ENCODE data around the gene KDELR1. TPM values are rescaled to one million over a fixed set of nuclear protein-coding genes. Genes with fewer than 3 reads are reported as not detected.

KDELR1 gene
- total and polyA plus RNA-seq, 7 donors = 37.0 to 71.0 (median 56.5) TPM

DNA sequence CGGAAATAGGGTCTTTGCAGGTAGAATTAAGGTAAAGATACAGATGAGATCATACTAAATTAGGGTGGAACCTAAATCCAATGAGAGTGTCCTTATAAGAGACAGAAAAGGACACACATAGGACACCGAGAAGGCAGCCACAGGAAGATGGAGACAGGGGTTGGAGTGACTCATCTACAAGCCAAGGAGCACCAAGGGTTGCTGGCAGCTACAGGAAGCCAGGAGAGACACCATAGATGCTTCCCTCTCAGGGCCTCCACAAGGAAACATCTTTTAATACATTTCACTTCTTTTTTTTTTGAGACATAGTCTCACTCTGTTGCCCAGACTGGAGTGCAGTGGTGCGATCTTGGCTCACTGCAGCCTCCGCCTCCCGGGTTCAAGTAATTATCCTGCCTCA, 37.7 kb downstream of the KDELR1 start:
- intact Hi-C loops (cut with DNase I) = no loop called here
- H3K27ac ChIP-seq = no peak overlapping the region

GRCh38 chr19:48351341-48351752, 40.0 kb downstream of the KDELR1 start:
- Histone ChIP-seq H3K4me3 (no peak overlapping the region), H3K4me1 (peaks cover 7% of the 10 kb centered on the region), H3K36me3 (ENCODE audit: insufficient read depth in 1 of 2, low read depth in 1 of 2) (peaks cover 0 to 3% of the 10 kb centered on the region in 2 donors), H3K27me3 (ENCODE audit: insufficient read depth in 3 of 3, low read length in 2 of 3) (no peaks in the 10 kb centered on the region), H3K9me3 (no peaks in the 10 kb centered on the region), H3K27ac (no peak overlapping the region)
- TF ChIP-seq, protein P1, sequence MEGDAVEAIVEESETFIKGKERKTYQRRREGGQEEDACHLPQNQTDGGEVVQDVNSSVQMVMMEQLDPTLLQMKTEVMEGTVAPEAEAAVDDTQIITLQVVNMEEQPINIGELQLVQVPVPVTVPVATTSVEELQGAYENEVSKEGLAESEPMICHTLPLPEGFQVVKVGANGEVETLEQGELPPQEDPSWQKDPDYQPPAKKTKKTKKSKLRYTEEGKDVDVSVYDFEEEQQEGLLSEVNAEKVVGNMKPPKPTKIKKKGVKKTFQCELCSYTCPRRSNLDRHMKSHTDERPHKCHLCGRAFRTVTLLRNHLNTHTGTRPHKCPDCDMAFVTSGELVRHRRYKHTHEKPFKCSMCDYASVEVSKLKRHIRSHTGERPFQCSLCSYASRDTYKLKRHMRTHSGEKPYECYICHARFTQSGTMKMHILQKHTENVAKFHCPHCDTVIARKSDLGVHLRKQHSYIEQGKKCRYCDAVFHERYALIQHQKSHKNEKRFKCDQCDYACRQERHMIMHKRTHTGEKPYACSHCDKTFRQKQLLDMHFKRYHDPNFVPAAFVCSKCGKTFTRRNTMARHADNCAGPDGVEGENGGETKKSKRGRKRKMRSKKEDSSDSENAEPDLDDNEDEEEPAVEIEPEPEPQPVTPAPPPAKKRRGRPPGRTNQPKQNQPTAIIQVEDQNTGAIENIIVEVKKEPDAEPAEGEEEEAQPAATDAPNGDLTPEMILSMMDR (IDR thresholded peaks at IDR 0.05) = peak; percentile 58
- peak in 3 of 4 donors; percentile 63 to 74 (median 70) for ATAC-seq
- peak; percentile 68 to 84 for DNase-seq
- 55 to 67% (median 59%) methylated on average over 8 of the region's 8 CpGs for WGBS, 3 donors
- intact Hi-C loops (cut with DNase I) = no loop called here

More for the DNA sequence above, 37.7 kb downstream of the KDELR1 start:
- H3K9me3 ChIP-seq = no peaks in the 10 kb centered on the region
- WGBS, 3 donors = 86 to 93% (median 90%) methylated on average over 5 of the region's 5 CpGs
- no peak overlapping the region for H3K4me3 ChIP-seq
- H3K4me1 ChIP-seq = no peaks in the 10 kb centered on the region
- DNase-seq = no peak
- TF ChIP-seq, protein P1 (IDR thresholded peaks at IDR 0.05) = no peak
- peaks cover 0 to 3% of the 10 kb centered on the region in 2 donors for H3K36me3 ChIP-seq (ENCODE audit: insufficient read depth in 1 of 2, low read depth in 1 of 2)
- H3K27me3 ChIP-seq (ENCODE audit: insufficient read depth in 3 of 3, low read length in 2 of 3) = no peaks in the 10 kb centered on the region
- ATAC-seq = no peak

DNA sequence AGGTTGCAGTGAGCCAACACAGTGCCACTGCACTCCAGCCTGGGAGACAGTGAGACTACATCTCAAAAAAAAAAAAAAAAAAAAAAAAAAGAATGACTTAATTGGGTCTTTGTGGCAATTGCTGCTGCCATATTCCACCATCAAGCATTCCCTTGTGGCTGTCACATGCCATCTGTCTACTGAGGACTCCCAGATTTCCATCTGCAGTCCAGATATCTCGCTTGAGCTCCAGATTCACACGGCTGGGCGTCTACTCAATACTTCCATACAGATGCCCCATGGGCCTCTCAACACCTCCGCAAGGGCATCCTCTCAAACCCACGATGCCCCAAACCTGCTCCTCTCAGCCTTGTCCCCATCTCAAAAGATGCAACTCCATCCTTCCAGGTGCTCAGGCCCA, 40.5 kb downstream of the KDELR1 start:
- DNase-seq (no peak), ATAC-seq (peak in 1 of 4 donors; percentile 4)
- no peak overlapping the region for H3K27ac ChIP-seq
- intact Hi-C loops (cut with DNase I) = no loop called here
- TF ChIP-seq, protein P1 (IDR thresholded peaks at IDR 0.05) = no peak
- 92 to 95% (median 92%) methylated on average over 5 of the region's 5 CpGs for WGBS, 3 donors
- peaks cover 0 to under 1% of the 10 kb centered on the region in 2 donors for H3K36me3 ChIP-seq (ENCODE audit: insufficient read depth in 1 of 2, low read depth in 1 of 2)
- H3K27me3 ChIP-seq (ENCODE audit: insufficient read depth in 3 of 3, low read length in 2 of 3) = no peaks in the 10 kb centered on the region
- no peak overlapping the region for H3K4me3 ChIP-seq
- peaks cover 7% of the 10 kb centered on the region for H3K4me1 ChIP-seq
- no peaks in the 10 kb centered on the region for H3K9me3 ChIP-seq

DNA sequence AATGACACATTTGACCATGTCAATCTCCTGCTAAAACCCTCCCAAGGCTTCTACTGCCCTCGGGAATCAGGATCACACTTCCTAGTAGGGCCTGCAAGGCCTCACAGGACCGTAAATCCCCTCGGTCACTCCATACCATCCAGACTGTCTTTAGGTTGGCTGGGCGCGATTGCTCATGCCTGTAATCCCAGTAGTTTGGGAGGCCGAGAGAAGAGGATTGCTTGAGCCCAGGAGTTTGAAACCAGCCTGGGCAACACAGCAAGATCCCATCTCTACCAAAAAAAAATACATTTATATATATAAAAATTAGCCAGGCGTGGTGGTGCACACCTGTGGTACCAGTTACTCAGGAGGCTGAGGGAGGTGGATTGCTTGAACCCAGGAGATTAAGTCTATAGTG, 42.6 kb downstream of the KDELR1 start:
- TF ChIP-seq, protein P1 (IDR thresholded peaks at IDR 0.05) = no peak
- H3K36me3 ChIP-seq (ENCODE audit: insufficient read depth in 1 of 2, low read depth in 1 of 2) = no peaks in the 10 kb centered on the region
- no peak for DNase-seq
- no peaks in the 10 kb centered on the region for H3K27me3 ChIP-seq (ENCODE audit: insufficient read depth in 3 of 3, low read length in 2 of 3)
- no peak overlapping the region for H3K27ac ChIP-seq
- no peak overlapping the region for H3K4me3 ChIP-seq
- 88 to 93% (median 89%) methylated on average over 7 of the region's 7 CpGs for WGBS, 3 donors
- H3K9me3 ChIP-seq = no peaks in the 10 kb centered on the region
- intact Hi-C loops (cut with DNase I) = no loop called here
- ATAC-seq = peak in 1 of 4 donors; percentile 33
- peaks cover 7% of the 10 kb centered on the region for H3K4me1 ChIP-seq

GRCh38 chr19:48348045-48348444, 43.3 kb downstream of the KDELR1 start:
- Histone ChIP-seq H3K4me3 (no peak overlapping the region), H3K9me3 (no peaks in the 10 kb centered on the region), H3K27me3 (ENCODE audit: insufficient read depth in 3 of 3, low read length in 2 of 3) (no peaks in the 10 kb centered on the region), H3K27ac (no peak overlapping the region), H3K36me3 (ENCODE audit: insufficient read depth in 1 of 2, low read depth in 1 of 2) (peaks cover 0 to 5% of the 10 kb centered on the region in 2 donors), H3K4me1 (peaks cover 7% of the 10 kb centered on the region)
- TF ChIP-seq, protein P1 (IDR thresholded peaks at IDR 0.05) = no peak
- ATAC-seq (peak in 2 of 4 donors; percentile 28 to 31), DNase-seq (no peak)
- intact Hi-C loops (cut with DNase I) = no loop called here
- 18 to 31% (median 29%) methylated on average over 5 of the region's 5 CpGs for WGBS, 3 donors

Measured in psoas muscle (tissue), 8 donors.